Endothelial cell of umbilical vein (primary cell): ENCODE data around the gene KRTAP12-3. TPM values are rescaled to one million over a fixed set of nuclear protein-coding genes. Genes with fewer than 3 reads are reported as not detected.

Source experiments
- BruUV-seq: library from RNA; stranded (reverse); fragments of 400-500 nt; replicated peaks from 2 replicates; lab custom pipeline; 2021; lab: Mats Ljungman, UMichigan
- CTCF ChIA-PET: fragments of 300-600, 350-600 bp; sonication (Branson Sonifier 250); formaldehyde crosslinking; loops from one replicate; lab custom pipeline; 2021; ENCODE audit warnings: antibody characterized with exemption, inconsistent platforms; lab: Charles Lee
- POLR2A ChIA-PET: fragments of 300-600, 350-600 bp; sonication (Branson Sonifier 250); formaldehyde crosslinking; loops from one replicate; lab custom pipeline; 2021; ENCODE audit warnings: antibody characterized with exemption, inconsistent platforms; lab: Charles Lee
- DNase-seq: peaks from one replicate; pipeline ENCODE4 v3.0.0-alpha.2; 2011; ENCODE audit warnings: low read depth, low spot score
- FAIRE-seq: peaks from 2 replicates; lab custom pipeline; 2011; peaks lifted over from hg19 to GRCh38; lab: Jason Lieb, UNC
- H2AFZ ChIP-seq: 2 replicates; pipeline ENCODE4 v1.6.0; 2012; ENCODE audit warnings: low read depth, low read length, control low read depth, inconsistent platforms
- H3K27ac ChIP-seq: 2 replicates; pipeline ENCODE4 v1.5.1; 2011; ENCODE audit warnings: low read depth, mild to moderate bottlenecking, control low read depth, low read length, moderate library complexity; ENCODE audit not compliant: insufficient read depth
- H3K27me3 ChIP-seq, 2 experiments: 2 replicates each; pipeline versions ENCODE4 v1.6.0 to v1.6.1; 2011; ENCODE audit warnings: low read length in 2 of 2, mixed read lengths in 1 of 2; ENCODE audit not compliant: control insufficient read depth in 2 of 2, insufficient read depth in 2 of 2
- H3K36me3 ChIP-seq, 2 experiments: 2 replicates in 1 of 2; 3 replicates in 1 of 2; pipeline ENCODE4 v1.5.1; 2011; ENCODE audit warnings: low read length in 2 of 2, mild to moderate bottlenecking in 1 of 2, moderate library complexity in 1 of 2; ENCODE audit not compliant: control insufficient read depth in 2 of 2, insufficient read depth in 2 of 2; ENCODE audit errors: extremely low read depth in 1 of 2
- H3K4me1 ChIP-seq: 3 replicates; pipeline ENCODE4 v1.5.1; 2011; ENCODE audit warnings: mild to moderate bottlenecking, low read length; ENCODE audit not compliant: control insufficient read depth, insufficient read depth; ENCODE audit errors: extremely low read depth
- H3K4me2 ChIP-seq: 2 replicates; pipeline ENCODE4 v1.6.1; 2011; ENCODE audit warnings: low read length, control low read depth, mixed read lengths; ENCODE audit not compliant: insufficient read depth
- H3K4me3 ChIP-seq, 3 experiments: fragments of 200-600 bp in 1 of 3; sonication (generic), shearing (Covaris generic) in 1 of 3; replicated peaks in 1 of 3; 2 replicates each; pipeline ENCODE4 v1.5.1; 2011 to 2016; ENCODE audit warnings: control low read depth in 3 of 3, low read length in 3 of 3, mild to moderate bottlenecking in 2 of 3, inconsistent platforms in 1 of 3, low read depth in 1 of 3, moderate library complexity in 1 of 3; ENCODE audit not compliant: insufficient read depth in 1 of 3
- H3K79me2 ChIP-seq: 2 replicates; pipeline ENCODE4 v1.6.0; 2012; ENCODE audit warnings: low read length, inconsistent platforms; ENCODE audit not compliant: control insufficient read depth, insufficient read depth
- H3K9ac ChIP-seq: replicated peaks from 2 replicates; pipeline ENCODE3; 2011; ENCODE audit warnings: low read length, control low read depth; ENCODE audit not compliant: insufficient read depth; ENCODE audit errors: extremely low read depth
- H3K9me1 ChIP-seq: replicated peaks from 3 replicates; pipeline ENCODE4 v1.6.0; 2011; ENCODE audit warnings: mild to moderate bottlenecking, low read length; ENCODE audit not compliant: control insufficient read depth, insufficient read depth; ENCODE audit errors: extremely low read depth
- H3K9me3 ChIP-seq: replicated peaks from 2 replicates; pipeline ENCODE4 v1.5.1; 2012; ENCODE audit warnings: low read length, inconsistent platforms; ENCODE audit not compliant: control insufficient read depth, insufficient read depth
- H4K20me1 ChIP-seq: replicated peaks from 2 replicates; pipeline ENCODE3; 2011; ENCODE audit warnings: mild to moderate bottlenecking, low read length; ENCODE audit not compliant: control insufficient read depth, insufficient read depth; ENCODE audit errors: extremely low read depth
- EZH2 ChIP-seq: IDR thresholded peaks from 2 replicates; pipeline ENCODE4 v1.6.1; 2012; ENCODE audit warnings: borderline replicate concordance, low read depth, mild to moderate bottlenecking, moderate library complexity, low read length, inconsistent platforms; ENCODE audit not compliant: severe bottlenecking
- FOS ChIP-seq: IDR thresholded peaks from 2 replicates; pipeline ENCODE4 v1.6.1; 2011; ENCODE audit warnings: mild to moderate bottlenecking, low read length, moderate library complexity, borderline replicate concordance; ENCODE audit not compliant: insufficient read depth
- GATA2 ChIP-seq: IDR thresholded peaks from 2 replicates; pipeline ENCODE4 v1.7.0; 2011; ENCODE audit warnings: low read depth, mild to moderate bottlenecking, moderate library complexity, mixed read lengths, low read length; ENCODE audit not compliant: insufficient read length, insufficient read depth
- JUN ChIP-seq: IDR thresholded peaks from 2 replicates; pipeline ENCODE4 v1.6.1; 2011; ENCODE audit warnings: borderline replicate concordance, low read depth; ENCODE audit not compliant: insufficient read length, insufficient read depth
- MYC ChIP-seq: IDR thresholded peaks from one replicate; pipeline ENCODE4 v1.6.1; 2011; ENCODE audit warnings: mild to moderate bottlenecking, low read depth, low read length
- POLR2A ChIP-seq: IDR thresholded peaks from 2 replicates; pipeline ENCODE4 v1.6.1; 2012; ENCODE audit warnings: low read depth, mild to moderate bottlenecking, control low read depth, low read length
- POLR2AphosphoS5 ChIP-seq: IDR thresholded peaks from 2 replicates; pipeline ENCODE4 v1.6.1; 2012; ENCODE audit warnings: low read depth, mild to moderate bottlenecking, control low read depth, low read length, moderate library complexity; ENCODE audit not compliant: insufficient read depth
- dilution Hi-C: fragments of 300-500 bp; cut with MboI; formaldehyde crosslinking; loops from one replicate; pipeline ENCODE4 v1.15.0; 2019; ENCODE audit warnings: low sequenced_read_pairs; ENCODE audit not compliant: extremely low pct_ligation_motif_present
- intact Hi-C: fragments of 100-400 bp; cut with micrococcal nuclease; formaldehyde crosslinking; loops from one replicate; pipeline ENCODE4 v1.10.0; 2022
- polyA plus RNA-seq, 4 experiments: library from polyadenylated mRNA; depleted of rRNA in 3 of 4; stranded (reverse) in 3 of 4; unstranded in 1 of 4; fragments of >200 nt; gene quantifications; 2 replicates each; pipeline versions ENCODE4 v1.2.1 to v1.2.3, GENCODE V29; 2011 to 2012; ENCODE audit warnings: missing spikeins in 1 of 4
- total RNA-seq: library from RNA; stranded (reverse); gene quantifications from 2 replicates; pipeline ENCODE4 v1.2.3, GENCODE V29; 2021
- TF ChIP-seq, protein P1 (sequence below): IDR thresholded peaks from 2 replicates; pipeline ENCODE4 v1.6.1; 2011; ENCODE audit not compliant: insufficient read depth, insufficient read length
- TF ChIP-seq, protein P2 (sequence below), 2 donors: IDR thresholded peaks; 1 replicate in 1 of 2; 2 replicates in 1 of 2; pipeline ENCODE4 v1.5.1; 2011; ENCODE audit warnings: low read length in 2 of 2, mild to moderate bottlenecking in 2 of 2, moderate library complexity in 2 of 2, control low read depth in 1 of 2, inconsistent platforms in 1 of 2, low read depth in 1 of 2; ENCODE audit not compliant: insufficient read depth in 1 of 2; ENCODE audit errors: extremely low read depth in 1 of 2

Gene KRTAP12-3
- total and polyA plus RNA-seq, 2 donors (not counting 3 experiments of a cell fraction or from before 2014, with no cell fraction given): not detected

DNA sequence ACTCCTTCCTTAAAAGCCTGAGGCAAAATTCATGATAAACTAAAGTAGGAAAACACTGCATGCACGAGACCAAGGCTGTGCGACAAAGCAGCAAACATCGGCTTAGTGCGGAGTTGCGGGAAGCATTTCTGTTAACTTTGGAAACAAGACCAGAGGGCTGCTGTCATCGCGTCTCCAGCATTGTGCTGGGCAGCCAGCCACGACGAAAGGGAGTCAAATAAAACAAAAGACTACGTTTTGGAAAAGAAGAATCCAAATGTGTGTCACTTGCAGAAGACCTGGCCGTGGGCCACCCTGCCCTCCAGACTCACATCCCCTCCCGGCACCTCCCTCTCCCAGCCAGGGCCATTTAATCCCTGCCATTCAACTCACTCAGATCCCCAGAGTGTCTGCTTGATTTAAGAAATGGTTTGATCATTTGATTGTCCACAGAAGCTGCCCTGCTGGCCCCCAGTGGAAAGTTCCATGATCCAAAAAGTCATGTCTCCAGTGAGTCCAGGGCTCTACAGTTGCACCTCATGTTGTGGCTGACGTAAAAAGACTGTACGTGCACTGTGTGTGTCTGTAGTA lies 13.9 kb upstream of the KRTAP12-3 start:
- Histone ChIP-seq H3K36me3 (no peaks in the 10 kb centered on the region), H3K27ac (no peak overlapping the region), H3K9ac (no peak overlapping the region), H3K4me3 (no peak overlapping the region), H3K9me1 (no peaks in the 10 kb centered on the region), H4K20me1 (no peaks in the 10 kb centered on the region), H3K4me2 (no peak overlapping the region), H3K79me2 (no peaks in the 10 kb centered on the region), H3K4me1 (no peaks in the 10 kb centered on the region), H2AFZ (no peak overlapping the region), H3K27me3 (no peaks in the 10 kb centered on the region), H3K9me3 (no peaks in the 10 kb centered on the region)
- no peak for DNase-seq
- ChIA-PET POLR2A (no interaction called here), CTCF (no interaction called here)
- BruUV-seq: no TSS peak
- intact Hi-C loops (no loop called here), dilution Hi-C loops (no loop called here)
- TF ChIP-seq, protein P1, sequence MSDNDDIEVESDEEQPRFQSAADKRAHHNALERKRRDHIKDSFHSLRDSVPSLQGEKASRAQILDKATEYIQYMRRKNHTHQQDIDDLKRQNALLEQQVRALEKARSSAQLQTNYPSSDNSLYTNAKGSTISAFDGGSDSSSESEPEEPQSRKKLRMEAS: no peak
- TF ChIP-seq POLR2AphosphoS5 (no peak), EZH2 (no peak), MYC (no peak), FOS (no peak), JUN (no peak), POLR2A (no peak), GATA2 (no peak)
- TF ChIP-seq, protein P2, sequence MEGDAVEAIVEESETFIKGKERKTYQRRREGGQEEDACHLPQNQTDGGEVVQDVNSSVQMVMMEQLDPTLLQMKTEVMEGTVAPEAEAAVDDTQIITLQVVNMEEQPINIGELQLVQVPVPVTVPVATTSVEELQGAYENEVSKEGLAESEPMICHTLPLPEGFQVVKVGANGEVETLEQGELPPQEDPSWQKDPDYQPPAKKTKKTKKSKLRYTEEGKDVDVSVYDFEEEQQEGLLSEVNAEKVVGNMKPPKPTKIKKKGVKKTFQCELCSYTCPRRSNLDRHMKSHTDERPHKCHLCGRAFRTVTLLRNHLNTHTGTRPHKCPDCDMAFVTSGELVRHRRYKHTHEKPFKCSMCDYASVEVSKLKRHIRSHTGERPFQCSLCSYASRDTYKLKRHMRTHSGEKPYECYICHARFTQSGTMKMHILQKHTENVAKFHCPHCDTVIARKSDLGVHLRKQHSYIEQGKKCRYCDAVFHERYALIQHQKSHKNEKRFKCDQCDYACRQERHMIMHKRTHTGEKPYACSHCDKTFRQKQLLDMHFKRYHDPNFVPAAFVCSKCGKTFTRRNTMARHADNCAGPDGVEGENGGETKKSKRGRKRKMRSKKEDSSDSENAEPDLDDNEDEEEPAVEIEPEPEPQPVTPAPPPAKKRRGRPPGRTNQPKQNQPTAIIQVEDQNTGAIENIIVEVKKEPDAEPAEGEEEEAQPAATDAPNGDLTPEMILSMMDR (IDR thresholded peaks at IDR 0.05; ENCODE audit: extremely low read depth in 1 of 2, insufficient read depth in 1 of 2, low read depth in 1 of 2, low read length in 2 of 2): no peak
- FAIRE-seq: no peak
